ENCODE results near the gene NYAP1.
"Not testable (repeated sequence)": the region's sequence is repeated elsewhere in the genome, so short reads cannot be mapped to it uniquely, and the experiment has no call there.

NYAP1 gene

GRCh38 chr7:100483090-100483721, 521 bp upstream of the NYAP1 start:
- no peak for DNase-seq (ENCODE audit: low read depth, low spot score)

GRCh38 chr7:100484673-100485045, 932 bp downstream of the NYAP1 start:
- no peak for DNase-seq (ENCODE audit: low read depth, low spot score)

- no peak for DNase-seq (ENCODE audit: low read depth, low spot score)
These were observed 1.7 kb downstream of the NYAP1 start for GRCh38 chr7:100485471-100485876.

- no peak for DNase-seq (ENCODE audit: low read depth, low spot score)
These were observed 2.4 kb downstream of the NYAP1 start for GRCh38 chr7:100486111-100486636.

- no peak for DNase-seq (ENCODE audit: low read depth, low spot score)
These were observed 3.2 kb downstream of the NYAP1 start for GRCh38 chr7:100486753-100487446.

DNA sequence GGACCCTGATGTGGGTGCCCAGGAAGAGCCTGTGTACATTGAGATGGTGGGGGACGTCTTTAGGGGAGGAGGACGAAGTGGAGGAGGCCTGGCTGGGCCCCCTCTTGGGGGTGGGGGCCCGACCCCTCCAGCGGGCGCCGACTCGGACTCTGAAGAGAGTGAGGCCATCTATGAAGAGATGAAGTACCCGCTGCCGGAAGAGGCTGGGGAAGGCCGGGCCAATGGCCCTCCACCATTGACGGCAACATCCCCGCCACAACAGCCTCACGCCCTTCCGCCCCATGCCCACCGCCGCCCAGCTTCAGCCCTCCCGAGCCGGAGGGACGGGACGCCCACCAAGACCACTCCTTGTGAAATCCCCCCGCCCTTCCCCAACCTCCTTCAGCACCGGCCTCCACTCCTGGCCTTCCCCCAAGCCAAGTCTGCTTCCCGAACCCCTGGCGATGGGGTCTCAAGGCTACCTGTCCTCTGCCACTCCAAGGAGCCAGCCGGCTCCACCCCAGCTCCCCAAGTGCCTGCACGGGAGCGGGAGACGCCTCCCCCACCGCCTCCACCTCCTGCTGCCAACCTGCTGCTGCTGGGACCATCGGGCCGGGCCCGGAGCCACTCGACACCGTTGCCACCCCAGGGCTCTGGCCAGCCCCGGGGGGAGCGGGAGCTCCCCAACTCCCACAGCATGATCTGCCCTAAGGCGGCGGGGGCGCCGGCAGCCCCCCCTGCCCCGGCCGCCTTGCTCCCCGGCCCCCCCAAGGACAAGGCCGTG, 4.8 kb downstream of the NYAP1 start:
- DNase-seq (ENCODE audit: low read depth, low spot score) = no peak

- no peak for DNase-seq (ENCODE audit: low read depth, low spot score)
These were observed 5.4 kb downstream of the NYAP1 start for GRCh38 chr7:100489121-100489520.

GRCh38 chr7:100489824-100490223, 6.1 kb downstream of the NYAP1 start:
- peak; percentile 75 for DNase-seq (ENCODE audit: low read depth, low spot score)

DNA sequence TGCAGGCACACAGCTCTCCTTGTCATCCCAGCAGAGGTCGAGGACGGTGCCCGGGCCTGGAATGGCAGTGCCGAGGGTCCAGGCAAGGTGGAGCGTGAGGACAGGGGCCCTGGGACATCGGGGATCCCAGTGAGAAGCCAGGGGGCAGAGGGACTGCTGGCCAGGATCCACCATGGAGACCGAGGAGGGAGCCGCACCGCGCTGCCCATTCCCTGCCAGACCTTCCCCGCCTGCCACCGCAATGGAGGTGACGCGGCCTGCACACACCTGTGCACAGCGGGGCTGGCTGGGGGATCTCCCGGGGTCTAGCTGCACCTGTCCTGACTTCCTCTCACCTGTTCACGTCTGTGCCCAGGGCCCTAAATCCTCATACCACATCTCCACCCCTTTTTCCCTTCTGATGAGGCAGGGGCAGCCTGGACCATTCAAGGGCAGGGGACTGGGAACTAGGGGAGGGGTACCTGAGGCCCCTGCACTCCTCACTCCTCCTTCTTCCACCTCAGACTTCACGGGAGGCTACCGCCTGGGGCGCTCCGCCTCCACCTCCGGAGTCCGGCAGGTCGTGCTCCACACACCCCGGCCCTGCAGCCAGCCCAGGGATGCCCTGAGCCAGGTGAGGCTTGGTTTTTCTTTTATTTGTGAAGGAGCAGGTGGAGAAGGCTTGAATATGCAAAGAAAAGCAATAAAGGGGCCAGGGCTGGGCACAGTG, 6.9 kb downstream of the NYAP1 start:
- no peak for DNase-seq (ENCODE audit: low read depth, low spot score)

DNA sequence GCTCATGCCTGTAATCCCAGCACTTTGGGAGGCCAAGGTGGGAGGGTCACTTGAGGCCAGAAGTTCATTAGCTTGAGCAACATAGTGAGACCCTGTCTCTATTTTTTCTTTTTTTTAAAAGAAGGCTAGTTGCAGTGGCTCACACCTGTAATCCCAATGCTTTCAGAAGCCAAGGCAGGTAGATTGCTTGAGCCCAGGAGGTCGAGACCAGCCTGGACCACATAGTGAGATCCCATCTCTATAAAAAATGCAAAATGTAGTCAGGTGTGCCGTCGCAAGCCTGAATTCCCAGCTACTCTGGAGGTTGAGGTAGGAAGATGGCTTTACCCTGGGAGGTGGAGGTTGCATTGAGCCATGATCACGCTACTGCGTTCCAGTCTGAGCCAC, 7.5 kb downstream of the NYAP1 start:
- no peak for DNase-seq (ENCODE audit: low read depth, low spot score)

DNA sequence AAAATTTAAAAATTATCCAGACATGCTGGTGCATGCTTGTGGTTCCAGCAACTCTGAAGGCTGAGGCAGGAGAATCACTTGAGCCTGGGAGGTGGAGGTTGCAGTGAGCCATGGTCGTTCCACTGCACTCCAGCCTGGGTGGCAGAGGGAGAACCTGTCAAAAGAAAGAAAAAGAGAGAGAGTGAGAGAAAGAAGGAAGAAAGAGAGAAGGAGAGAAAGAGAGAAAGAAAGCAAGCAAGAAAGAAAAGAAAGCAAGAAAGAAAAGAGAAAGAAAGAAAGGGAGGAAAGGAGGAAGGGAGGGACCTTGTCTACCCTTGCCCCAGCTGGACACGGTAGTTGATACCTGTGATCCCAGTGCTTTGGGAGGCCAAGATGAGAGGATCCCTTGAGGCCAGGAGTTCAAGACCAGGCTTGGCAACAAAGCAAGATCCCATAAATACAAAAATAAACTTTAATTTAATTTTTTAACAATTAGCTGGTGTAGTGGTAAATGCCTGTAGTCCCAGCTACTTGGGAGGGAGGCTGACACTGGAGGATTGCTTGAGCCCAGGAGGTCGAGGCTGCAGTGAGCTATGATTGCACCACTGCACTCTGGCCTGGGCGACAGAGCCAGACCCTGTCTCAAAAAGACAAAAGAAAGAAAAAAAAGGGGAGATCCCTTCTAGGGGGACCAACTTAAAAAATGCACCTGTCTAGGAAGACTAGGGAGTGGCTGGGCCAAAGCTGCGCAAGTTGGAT, 9.2 kb downstream of the NYAP1 start:
- DNase-seq (ENCODE audit: low read depth, low spot score) = no peak

- DNase-seq (ENCODE audit: low read depth, low spot score) = no peak
These were observed 9.9 kb downstream of the NYAP1 start for GRCh38 chr7:100493476-100494264.

DNA sequence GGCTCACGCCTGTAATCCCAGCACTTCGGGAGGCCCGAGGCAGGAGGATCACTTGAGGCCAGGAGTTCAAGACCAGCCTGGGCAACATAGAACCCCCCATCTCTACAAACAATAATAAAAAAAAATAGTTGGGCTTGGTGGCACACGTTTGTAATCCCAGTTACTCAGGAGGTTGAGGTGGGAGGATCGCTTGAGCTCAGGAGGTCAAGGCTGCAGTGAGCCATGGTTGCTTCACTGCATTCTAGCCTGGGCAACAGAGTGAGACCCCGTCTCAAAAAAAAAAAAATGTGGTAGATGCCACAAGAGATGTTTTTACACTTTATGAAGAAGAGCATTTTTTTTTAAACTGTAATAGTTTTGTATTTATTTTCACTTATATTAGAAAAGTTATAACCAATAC, 12.8 kb downstream of the NYAP1 start:
- no peak for DNase-seq (ENCODE audit: low read depth, low spot score)

DNA sequence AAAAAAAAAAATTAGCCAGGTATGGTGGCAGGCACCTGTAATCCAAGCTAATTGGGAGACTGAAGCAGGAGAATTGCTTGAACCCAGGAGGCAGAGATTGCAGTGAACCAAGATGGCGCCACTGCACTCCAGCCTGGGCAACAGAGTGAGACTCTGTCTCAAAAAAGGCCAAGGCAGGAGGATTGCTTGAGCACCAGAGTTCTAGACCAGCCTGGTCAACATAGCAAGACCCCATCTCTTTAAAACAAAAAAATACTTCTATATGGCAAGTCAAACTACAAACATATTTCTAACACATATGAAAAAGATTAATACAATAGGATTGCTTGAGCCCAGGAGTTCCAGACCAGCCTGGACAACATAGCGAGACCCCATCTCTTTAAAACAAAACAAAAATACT, 17.0 kb downstream of the NYAP1 start:
- not testable (repeated sequence) for DNase-seq (ENCODE audit: low read depth, low spot score)

DNA sequence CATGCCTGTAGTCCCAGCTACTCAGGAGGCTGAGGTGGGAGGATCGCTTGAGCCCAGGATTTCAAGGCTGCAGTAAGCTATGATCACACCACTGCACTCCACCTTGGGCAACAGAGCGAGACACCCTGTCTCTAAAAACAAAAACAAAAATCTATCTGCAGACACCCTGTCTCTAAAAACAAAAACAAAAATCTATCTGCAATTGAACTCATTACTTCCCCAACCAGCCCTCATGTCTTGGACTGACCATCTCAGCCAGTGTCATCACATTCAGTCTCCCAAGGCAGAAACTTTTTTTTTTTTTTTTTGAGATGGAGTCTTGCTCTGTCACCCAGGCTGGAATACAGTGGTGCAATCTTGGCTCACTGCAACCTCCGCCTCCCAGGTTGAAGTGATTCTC, 20.3 kb downstream of the NYAP1 start:
- not testable (repeated sequence) for DNase-seq (ENCODE audit: low read depth, low spot score)

GRCh38 chr7:100504887-100505611, 21.3 kb downstream of the NYAP1 start:
- DNase-seq (ENCODE audit: low read depth, low spot score) = no peak

- DNase-seq (ENCODE audit: low read depth, low spot score) = no peak
These were observed 22.7 kb downstream of the NYAP1 start for GRCh38 chr7:100506356-100506923.

DNA sequence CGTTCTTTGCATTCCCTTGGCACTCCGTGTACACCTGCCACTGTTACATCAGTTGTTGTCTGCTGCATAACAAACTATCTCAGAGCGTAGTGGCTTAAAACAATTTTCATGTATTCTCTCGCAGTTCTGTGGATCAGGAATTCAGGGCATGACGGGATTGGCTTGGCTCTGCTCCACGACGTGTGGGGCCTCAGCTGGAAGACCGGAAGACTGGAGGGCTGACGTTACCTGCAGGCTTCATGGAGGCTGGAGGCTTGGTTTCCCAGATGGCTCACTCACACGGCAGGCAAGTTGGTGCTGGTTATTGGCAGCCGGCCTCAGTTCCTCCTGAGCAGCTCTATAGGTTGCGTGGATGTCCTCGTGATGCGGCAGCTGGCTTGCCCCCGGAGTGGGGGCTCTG, 25.5 kb downstream of the NYAP1 start:
- DNase-seq (ENCODE audit: low read depth, low spot score) = no peak

DNA sequence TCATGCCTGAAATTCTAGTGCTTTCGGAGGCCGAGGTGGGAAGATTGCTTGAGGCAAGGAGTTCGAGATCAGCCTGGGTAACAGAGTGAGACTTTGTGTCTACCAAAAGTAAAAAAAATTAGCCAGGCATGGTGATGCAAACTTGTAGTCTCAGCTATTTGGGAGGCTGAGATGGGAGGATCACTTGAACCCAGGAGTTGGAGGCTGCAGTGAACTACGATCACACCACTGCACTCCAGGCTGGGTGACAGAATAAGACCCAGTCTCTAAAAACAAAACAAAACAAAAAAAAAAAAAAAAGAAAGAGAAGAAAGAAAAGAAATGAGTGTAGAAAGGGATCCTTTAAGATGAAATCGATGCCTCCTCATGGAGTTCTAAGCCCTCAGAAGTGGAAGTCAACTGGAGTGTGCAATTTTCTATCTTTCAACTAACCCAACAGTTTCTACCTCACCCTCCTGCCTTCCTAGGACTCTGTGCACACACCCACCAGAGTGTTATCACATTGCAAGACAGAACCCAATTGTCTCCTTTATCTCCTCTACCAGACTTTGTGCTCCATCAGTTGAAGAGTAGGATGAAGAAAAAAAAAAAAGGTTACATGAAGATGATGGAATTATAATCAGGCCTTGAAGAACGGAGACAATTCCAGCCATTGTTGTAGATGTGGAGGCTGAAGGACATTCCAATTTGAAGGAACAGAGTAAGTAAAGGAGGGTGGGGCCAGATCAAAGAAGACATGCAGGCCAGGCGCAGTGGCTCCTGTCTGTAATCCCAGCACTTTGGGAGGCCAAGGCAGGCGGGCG, 26.9 kb downstream of the NYAP1 start:
- no peak for DNase-seq (ENCODE audit: low read depth, low spot score)

Data from brain pericyte (primary cell).